Stimulated activated CD8-positive, alpha-beta memory T cell treated with anti-CD3 and anti-CD28 coated beads, Interleukin-15, amount 100 ng/mL, for 48 hours (primary cell): Measurements from ENCODE around the gene SCYL1.

Source experiments
- DNase-seq, 2 donors: peaks; one replicate each; pipeline ENCODE4 v3.0.0-alpha.2; 2020; ENCODE audit warnings: low read depth in 2 of 2

SCYL1 gene

DNA sequence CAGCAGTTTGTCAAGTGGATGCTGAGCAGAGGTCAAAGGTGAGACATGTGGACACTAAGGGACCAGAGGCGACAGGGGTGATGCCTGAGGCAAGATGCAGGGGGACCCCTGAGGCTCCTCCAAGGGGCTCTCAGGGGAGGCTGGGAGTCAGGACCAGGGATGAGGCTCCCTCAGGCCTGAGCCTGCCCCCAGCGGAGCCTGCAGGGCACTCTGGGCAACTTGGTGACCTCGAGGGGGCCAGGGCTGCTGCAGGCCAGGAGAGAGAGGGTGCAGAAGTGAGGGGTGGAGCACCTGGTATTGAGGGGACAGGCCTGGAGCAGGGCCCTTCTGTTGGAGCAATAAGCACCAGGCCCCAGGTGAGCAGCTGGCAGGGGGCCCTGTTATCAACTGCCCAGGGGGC, 57.0 kb downstream of the SCYL1 start:
- DNase-seq: no peak

DNA sequence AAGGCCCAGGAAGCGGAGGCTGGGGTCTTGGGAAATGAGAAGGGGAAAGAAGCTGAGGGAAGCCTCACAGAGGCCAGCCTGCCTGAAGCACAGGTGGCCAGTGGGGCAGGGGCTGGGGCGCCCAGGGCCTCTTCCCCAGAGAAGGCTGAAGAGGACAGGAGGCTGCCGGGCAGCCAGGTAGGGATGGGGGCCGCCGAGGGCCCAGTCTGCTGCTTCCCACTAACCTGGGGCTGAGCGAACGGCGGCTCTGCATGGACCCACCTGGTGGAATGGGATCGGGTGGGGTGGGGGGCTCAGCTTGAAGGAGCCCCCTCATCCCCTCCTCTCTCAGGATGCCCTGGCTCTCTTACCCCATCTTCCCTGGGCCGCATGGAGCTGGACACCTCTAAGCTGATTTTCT, 58.7 kb downstream of the SCYL1 start:
- DNase-seq: no peak

DNA sequence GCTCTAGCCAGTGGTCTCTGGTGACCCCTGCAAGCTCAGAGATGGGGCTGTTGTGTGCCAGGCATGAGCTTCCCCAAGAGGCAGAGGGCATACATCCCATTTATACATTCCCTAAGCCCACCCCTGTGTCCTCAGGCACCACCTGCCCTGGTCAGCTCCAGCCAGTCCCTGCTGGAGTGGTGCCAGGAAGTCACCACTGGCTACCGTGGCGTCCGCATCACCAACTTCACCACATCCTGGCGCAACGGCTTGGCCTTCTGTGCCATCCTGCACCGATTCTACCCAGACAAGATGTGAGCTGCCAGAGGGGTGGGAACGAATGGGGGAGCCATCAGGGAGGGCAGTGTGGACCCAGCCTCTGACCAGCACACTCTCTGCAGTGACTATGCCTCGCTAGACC, 59.2 kb downstream of the SCYL1 start:
- DNase-seq: no peak

DNA sequence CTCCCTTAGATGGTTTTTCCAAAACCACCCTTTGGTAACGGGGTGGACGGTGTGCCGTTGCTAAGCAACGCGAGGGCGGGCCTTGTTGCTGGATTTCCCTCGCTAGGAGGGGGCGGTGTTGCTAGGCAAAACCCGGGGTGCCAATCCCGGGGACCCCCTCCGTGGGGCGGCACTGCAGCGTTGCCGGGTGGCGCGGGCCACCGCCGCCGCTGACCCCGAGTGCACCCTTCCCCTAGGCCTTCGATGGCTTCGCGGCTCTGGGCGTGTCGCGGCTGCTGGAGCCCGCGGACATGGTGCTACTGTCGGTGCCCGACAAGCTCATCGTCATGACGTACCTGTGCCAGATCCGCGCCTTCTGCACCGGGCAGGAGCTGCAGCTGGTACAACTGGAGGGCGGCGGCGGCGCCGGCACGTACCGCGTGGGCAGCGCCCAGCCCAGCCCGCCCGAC, 59.9 kb downstream of the SCYL1 start:
- no peak for DNase-seq

DNA sequence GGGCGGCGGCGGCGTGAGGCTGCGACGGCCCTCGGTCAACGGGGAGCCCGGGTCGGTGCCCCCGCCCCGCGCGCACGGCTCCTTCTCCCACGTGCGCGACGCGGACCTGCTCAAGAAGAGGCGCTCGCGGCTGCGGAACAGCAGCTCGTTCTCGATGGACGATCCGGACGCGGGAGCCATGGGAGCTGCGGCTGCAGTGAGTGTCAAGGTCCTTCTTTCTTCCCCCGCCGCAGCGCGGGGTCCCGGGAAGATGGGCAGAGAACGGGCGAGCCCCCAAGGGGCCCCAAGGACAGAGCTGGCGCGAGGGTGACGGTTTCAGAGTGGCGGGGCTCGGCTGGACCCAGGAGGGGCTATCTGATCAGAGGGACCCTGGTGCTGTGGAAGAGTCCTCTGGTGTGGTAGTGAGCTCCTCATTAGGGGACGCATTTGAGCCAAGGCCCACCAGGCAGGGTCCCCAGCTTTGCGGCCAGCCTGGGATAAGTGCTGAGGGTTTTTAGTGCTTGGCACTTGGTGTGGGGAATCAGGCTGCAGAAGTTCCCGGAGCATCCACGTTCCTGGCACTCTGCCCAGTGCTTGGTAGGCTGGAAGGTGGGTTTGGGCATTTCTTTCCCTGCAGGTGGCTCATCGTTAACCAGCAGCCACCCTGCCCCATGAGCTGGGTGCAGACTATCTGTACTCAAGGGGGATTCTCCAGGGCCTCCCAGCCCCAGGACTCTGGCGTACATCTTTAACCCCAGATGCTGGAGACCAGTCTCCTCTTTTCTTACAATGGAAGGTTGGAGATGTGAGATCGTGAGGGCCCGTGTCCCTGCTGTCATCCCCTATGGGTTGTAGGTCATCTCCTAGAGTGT, 60.7 kb downstream of the SCYL1 start:
- no peak for DNase-seq

DNA sequence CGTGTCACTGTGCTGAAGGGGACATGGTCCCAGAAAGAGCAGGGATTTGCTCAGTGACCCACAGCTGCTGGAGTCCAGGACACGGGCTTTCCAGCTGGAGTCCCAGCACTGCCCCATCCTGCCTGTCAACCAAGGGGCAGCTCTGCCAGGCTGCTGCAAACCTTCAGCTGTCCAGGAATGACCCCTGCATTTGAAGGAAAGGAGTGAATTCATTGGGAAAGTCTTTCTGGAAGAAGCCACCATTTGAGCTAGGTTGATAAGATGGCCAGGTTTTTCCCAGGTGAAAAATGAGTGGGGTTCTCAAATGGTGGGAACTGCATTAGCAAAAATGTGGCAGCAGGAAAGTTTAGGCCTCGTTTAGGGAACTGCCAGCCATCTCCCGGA, 61.4 kb downstream of the SCYL1 start:
- DNase-seq: no peak

DNA sequence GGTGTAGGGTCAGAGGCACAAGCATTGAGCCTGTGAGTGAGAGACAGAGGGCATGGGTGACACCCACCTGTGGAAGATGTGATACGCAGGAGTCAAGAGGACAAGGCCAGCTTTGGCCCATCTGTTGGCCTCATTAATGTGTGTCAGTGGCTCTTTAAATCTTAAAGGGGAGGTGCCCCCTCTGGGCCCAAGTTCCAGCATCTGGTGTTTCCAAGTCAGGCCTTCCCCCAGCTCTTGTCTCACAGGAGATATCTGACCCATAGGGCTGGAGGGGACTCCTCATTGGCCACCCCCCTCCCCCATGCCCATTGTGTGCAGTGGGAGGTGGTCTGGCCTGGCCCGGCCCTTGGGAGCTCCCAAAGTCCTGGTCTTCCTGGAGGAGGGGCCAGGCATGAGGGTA, 61.8 kb downstream of the SCYL1 start:
- no peak for DNase-seq
